Measurements from ENCODE around the gene SDK2.

SDK2 gene

GRCh38 chr17:73464447-73464846, 179.8 kb downstream of the SDK2 start:
- TF ChIP-seq POLR2AphosphoS5 (IDR thresholded peaks at IDR 0.05; ENCODE audit: low read depth) (no peak), CTCF (IDR thresholded peaks at IDR 0.05; ENCODE audit: insufficient read depth, low read length) (no peak), REST (IDR thresholded peaks at IDR 0.05; ENCODE audit: insufficient replicate concordance, low read depth) (no peak), SPI1 (IDR thresholded peaks at IDR 0.05; ENCODE audit: borderline replicate concordance, low read depth) (no peak), GABPA (IDR thresholded peaks at IDR 0.05; ENCODE audit: low read depth) (no peak)
- Histone ChIP-seq H3K27me3 (ENCODE audit: insufficient read depth, poor library complexity, severe bottlenecking) (no peaks in the 10 kb centered on the region), H3K4me3 (replicated peaks; ENCODE audit: insufficient read depth, low read length) (no peak overlapping the region), H3K27ac (replicated peaks) (no peak overlapping the region)
- no peak for DNase-seq (ENCODE audit: low read depth in 1 of 2, low spot score in 1 of 2)

DNA sequence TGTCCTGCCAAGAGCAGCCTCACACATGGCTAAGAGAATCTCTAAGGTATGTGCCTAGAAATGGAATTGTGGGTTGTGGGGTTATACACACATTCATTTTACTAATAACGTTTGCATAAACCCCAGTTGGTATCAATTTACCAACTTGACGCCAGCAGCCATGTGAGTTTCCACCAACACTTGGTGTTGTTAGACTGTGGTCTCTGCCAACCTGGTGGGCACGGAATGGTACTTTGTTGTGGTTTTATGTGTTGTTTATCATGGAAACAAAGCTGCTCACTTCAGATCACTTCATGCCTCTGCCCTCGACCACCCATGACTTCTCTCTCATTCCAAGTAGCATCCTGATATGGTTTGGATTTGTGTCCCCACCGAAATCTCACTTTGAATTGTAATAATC, 180.4 kb downstream of the SDK2 start:
- no peak for TF ChIP-seq CTCF (IDR thresholded peaks at IDR 0.05; ENCODE audit: insufficient read depth, low read length)
- TF ChIP-seq POLR2AphosphoS5 (IDR thresholded peaks at IDR 0.05; ENCODE audit: low read depth), result no peak
- no peak for TF ChIP-seq SPI1 (IDR thresholded peaks at IDR 0.05; ENCODE audit: borderline replicate concordance, low read depth)
- no peak for TF ChIP-seq REST (IDR thresholded peaks at IDR 0.05; ENCODE audit: insufficient replicate concordance, low read depth)
- TF ChIP-seq GABPA (IDR thresholded peaks at IDR 0.05; ENCODE audit: low read depth), result no peak
- no peaks in the 10 kb centered on the region for H3K27me3 ChIP-seq (ENCODE audit: insufficient read depth, poor library complexity, severe bottlenecking)
- H3K27ac ChIP-seq (replicated peaks), result no peak overlapping the region
- DNase-seq (ENCODE audit: low read depth in 1 of 2, low spot score in 1 of 2), result no peak
- H3K4me3 ChIP-seq (replicated peaks; ENCODE audit: insufficient read depth, low read length), result no peak overlapping the region

DNA sequence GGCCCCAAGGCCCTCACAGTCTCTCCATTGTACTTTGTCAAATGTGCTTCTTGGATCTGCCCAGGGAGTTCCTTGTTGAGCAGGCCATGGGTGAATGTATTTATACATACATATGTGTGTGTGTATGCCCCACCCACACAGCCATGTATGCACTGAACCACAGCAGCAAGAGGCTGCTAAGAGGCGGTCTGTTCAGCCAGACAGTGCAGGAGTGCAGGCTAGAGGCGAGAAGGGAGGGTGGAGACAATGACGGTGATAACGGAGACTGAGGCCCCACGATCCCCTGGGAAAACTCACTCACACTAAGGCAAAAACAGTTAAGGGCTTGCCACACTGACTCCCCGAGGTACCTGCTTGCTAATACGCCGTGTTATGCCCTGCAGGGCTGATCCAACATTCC, 181.4 kb downstream of the SDK2 start:
- Histone ChIP-seq H3K27ac (replicated peaks) (no peak overlapping the region), H3K27me3 (ENCODE audit: insufficient read depth, poor library complexity, severe bottlenecking) (no peaks in the 10 kb centered on the region), H3K4me3 (replicated peaks; ENCODE audit: insufficient read depth, low read length) (no peak overlapping the region)
- no peak for DNase-seq (ENCODE audit: low read depth in 1 of 2, low spot score in 1 of 2)
- no peak for TF ChIP-seq REST (IDR thresholded peaks at IDR 0.05; ENCODE audit: insufficient replicate concordance, low read depth)
- TF ChIP-seq POLR2AphosphoS5 (IDR thresholded peaks at IDR 0.05; ENCODE audit: low read depth), result no peak
- TF ChIP-seq CTCF (IDR thresholded peaks at IDR 0.05; ENCODE audit: insufficient read depth, low read length), result no peak
- TF ChIP-seq SPI1 (IDR thresholded peaks at IDR 0.05; ENCODE audit: borderline replicate concordance, low read depth), result no peak
- no peak for TF ChIP-seq GABPA (IDR thresholded peaks at IDR 0.05; ENCODE audit: low read depth)
